Hematopoietic multipotent progenitor cell treated with erythropoietin and hydrocortisone succinate and interleukin-3 and kit ligand, for 17 days (in vitro differentiated cells): ENCODE data around the gene FSCN2.

Source experiments
- DNase-seq: peaks from one replicate; pipeline ENCODE4 v3.0.0-alpha.2; 2015; ENCODE audit warnings: low spot score

The FSCN2 gene

GRCh38 chr17:81512562-81513371 is 15.4 kb upstream of the FSCN2 start, which contains the start of gene ACTG1:
ACTG1 (minus strand) TSS chr17:81512799; CDS start chr17:81512354, 445 bp downstream.
- peak; percentile 77 for DNase-seq

- no peak for DNase-seq
Observed at GRCh38 chr17:81513372-81513752, 14.8 kb upstream of the FSCN2 start.

GRCh38 chr17:81513753-81514488 is 14.3 kb upstream of the FSCN2 start:
- no peak for DNase-seq

GRCh38 chr17:81514489-81514738 is 13.8 kb upstream of the FSCN2 start:
- DNase-seq = no peak

- DNase-seq = no peak
Observed at GRCh38 chr17:81514739-81515529, 13.2 kb upstream of the FSCN2 start.

- DNase-seq = no peak
Observed at GRCh38 chr17:81515530-81516041, 12.6 kb upstream of the FSCN2 start.

GRCh38 chr17:81516439-81516838 is 11.7 kb upstream of the FSCN2 start:
- no peak for DNase-seq

- no peak for DNase-seq
Observed at GRCh38 chr17:81517009-81517338, 11.2 kb upstream of the FSCN2 start.

GRCh38 chr17:81517339-81518112 is 10.7 kb upstream of the FSCN2 start:
- no peak for DNase-seq

- DNase-seq = no peak
Observed at GRCh38 chr17:81518113-81518784, 9.9 kb upstream of the FSCN2 start.

- no peak for DNase-seq
Observed at GRCh38 chr17:81518785-81519283, 9.3 kb upstream of the FSCN2 start.

- no peak for DNase-seq
Observed at GRCh38 chr17:81519284-81520020, 8.7 kb upstream of the FSCN2 start.

GRCh38 chr17:81520021-81520901 is 7.9 kb upstream of the FSCN2 start:
- no peak for DNase-seq

GRCh38 chr17:81522491-81523401 is 5.4 kb upstream of the FSCN2 start:
- no peak for DNase-seq

- no peak for DNase-seq
Observed at GRCh38 chr17:81523402-81524038, 4.7 kb upstream of the FSCN2 start.

- no peak for DNase-seq
Observed at GRCh38 chr17:81524039-81524864, 3.9 kb upstream of the FSCN2 start.

- no peak for DNase-seq
Observed at GRCh38 chr17:81524865-81525159, 3.4 kb upstream of the FSCN2 start.
